Testis (tissue), 2 donors: ENCODE results near the gene SIK3.

Experiments
- CTCF ChIP-seq, 3 experiments: fragments of 450-650 bp in 2 of 3; fragments of 200-600 bp in 1 of 3; sonication (generic) in 1 of 3; IDR thresholded peaks; one replicate each; pipeline ENCODE4 v1.5.1; 2016 to 2019; ENCODE audit warnings: antibody characterized with exemption in 3 of 3, mild to moderate bottlenecking in 2 of 3, moderate library complexity in 1 of 3
- POLR2A ChIP-seq: fragments of 450-650 bp; IDR thresholded peaks from one replicate; pipeline ENCODE4 v1.6.1; 2017; ENCODE audit warnings: antibody characterized with exemption, mild to moderate bottlenecking, moderate library complexity

- TF ChIP-seq CTCF (IDR thresholded peaks at IDR 0.05), result no peak
- no peak for TF ChIP-seq POLR2A
Observed at GRCh38 chr11:116832350-116833290, 265.6 kb downstream of the SIK3 start.
